Fibroblast of lung (primary cell): ENCODE measurements around the gene ANKMY1.

Experiments used
- CTCF ChIP-seq, 2 donors: IDR thresholded peaks in 1 of 2; conservative IDR thresholded peaks in 1 of 2; 1 replicate in 1 of 2; 2 replicates in 1 of 2; pipeline ENCODE4 v1.5.1; 2011 to 2012; ENCODE audit warnings: low read length in 2 of 2, control low read depth in 1 of 2, inconsistent platforms in 1 of 2, low read depth in 1 of 2, mild to moderate bottlenecking in 1 of 2
- EZH2 ChIP-seq: IDR thresholded peaks from 2 replicates; pipeline ENCODE4 v1.5.1; 2012; ENCODE audit warnings: low read length, control low read depth, mild to moderate bottlenecking; ENCODE audit errors: missing control alignments

DNA sequence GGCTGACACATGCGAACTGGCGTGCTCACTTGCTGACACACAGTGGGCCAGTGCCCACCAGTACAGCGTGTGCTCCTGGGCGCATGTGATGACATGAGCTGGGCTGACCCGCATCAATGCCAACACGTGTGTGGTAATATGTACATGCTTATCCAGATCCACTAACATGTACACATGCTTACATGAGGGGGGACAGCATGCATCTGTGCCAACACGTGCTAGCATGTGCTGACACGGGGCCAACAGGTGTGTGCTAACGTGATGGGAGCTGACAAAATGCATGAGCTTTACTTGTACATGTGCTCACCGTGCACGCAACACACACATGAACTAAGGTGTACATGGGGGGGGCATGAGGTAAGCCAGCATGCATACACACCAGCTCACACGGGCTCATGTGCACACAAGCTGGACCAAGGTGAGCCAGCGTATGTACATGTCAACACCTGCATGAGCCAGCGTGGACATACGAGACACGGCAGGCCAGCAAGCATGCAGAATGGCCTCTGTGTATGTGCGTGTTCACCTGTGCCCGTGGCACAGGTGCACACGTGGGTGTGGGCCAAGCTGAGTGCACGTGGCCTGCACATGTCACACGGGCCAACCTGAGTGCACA, 93.8 kb downstream of the ANKMY1 start:
- TF ChIP-seq CTCF (conservative IDR thresholded peaks at IDR 0.05 in 1 of 2, IDR thresholded peaks at IDR 0.05 in 1 of 2; ENCODE audit: low read depth in 1 of 2, low read length in 2 of 2) (no peak), EZH2 (no peak)
